ENCODE data around the gene SPG7.
A peak's percentile ranks its signal among the peaks of the same experiment; 100 is the strongest.
"Not testable (repeated sequence)": the region's sequence is repeated elsewhere in the genome, so short reads cannot be mapped to it uniquely, and the experiment has no call there.

The SPG7 gene

GRCh38 chr16:89570342-89570923, 62.2 kb downstream of the SPG7 start:
- intact Hi-C loops (cut with DNase I), result no loop called here
- no peak for DNase-seq

GRCh38 chr16:89570983-89571598, 62.9 kb downstream of the SPG7 start:
- DNase-seq; intact Hi-C loops (cut with DNase I): not testable (repeated sequence)

DNA sequence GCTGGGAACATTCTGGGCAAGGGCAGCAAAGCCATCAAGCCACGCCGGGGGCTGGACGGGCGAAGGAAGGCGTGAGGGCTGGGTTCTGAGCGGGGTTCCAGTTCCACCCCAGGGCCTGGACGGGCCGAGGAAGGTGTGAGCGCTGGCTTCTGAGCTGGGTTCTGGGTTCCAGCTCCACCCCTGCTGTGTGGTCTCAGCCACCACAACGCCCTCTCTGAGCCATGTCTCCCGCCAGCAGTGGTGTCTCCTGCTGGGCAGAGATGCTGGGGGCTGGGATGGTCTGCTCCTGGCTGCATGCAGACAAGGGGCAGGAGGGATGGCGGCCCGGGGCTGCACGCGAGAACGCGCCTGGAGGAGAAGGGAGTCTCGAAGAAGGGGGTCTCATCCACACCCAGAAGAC, 63.4 kb downstream of the SPG7 start:
- DNase-seq, result no peak

GRCh38 chr16:89572073-89572484, 63.9 kb downstream of the SPG7 start:
- intact Hi-C loops (cut with DNase I), result no loop called here
- DNase-seq, result no peak

More for the DNA sequence above, 63.4 kb downstream of the SPG7 start:
- intact Hi-C loops (cut with DNase I), result no loop called here

GRCh38 chr16:89572485-89573205, 64.4 kb downstream of the SPG7 start:
- no peak for DNase-seq
- intact Hi-C loops (cut with DNase I), result no loop called here

- DNase-seq, result no peak
- intact Hi-C loops (cut with DNase I), result no loop called here
Measured at GRCh38 chr16:89573826-89574680, 65.8 kb downstream of the SPG7 start.

- peak in 4 of 42 donors; percentile 25 to 66 (median 30) for DNase-seq
- intact Hi-C loops (cut with DNase I), result no loop called here
Measured at GRCh38 chr16:89574681-89575246, 66.6 kb downstream of the SPG7 start.

- DNase-seq, result no peak
- intact Hi-C loops (cut with DNase I), result no loop called here
Measured at GRCh38 chr16:89575247-89576152, 67.3 kb downstream of the SPG7 start, which contains the start of gene CPNE7. Gene CPNE7 (plus strand): TSS chr16:89575758. CDS start chr16:89575898, 140 bp downstream.

GRCh38 chr16:89576153-89577054, 68.2 kb downstream of the SPG7 start:
- no peak for DNase-seq
- intact Hi-C loops (cut with DNase I), result no loop called here

- DNase-seq, result no peak
- intact Hi-C loops (cut with DNase I), result no loop called here
Measured at GRCh38 chr16:89577055-89577759, 69.0 kb downstream of the SPG7 start.

- DNase-seq, result no peak
- intact Hi-C loops (cut with DNase I), result no loop called here
Measured at GRCh38 chr16:89579351-89579750, 71.1 kb downstream of the SPG7 start.

GRCh38 chr16:89581045-89581695, 73.0 kb downstream of the SPG7 start:
- intact Hi-C loops (cut with DNase I), result no loop called here
- DNase-seq, result no peak

DNA sequence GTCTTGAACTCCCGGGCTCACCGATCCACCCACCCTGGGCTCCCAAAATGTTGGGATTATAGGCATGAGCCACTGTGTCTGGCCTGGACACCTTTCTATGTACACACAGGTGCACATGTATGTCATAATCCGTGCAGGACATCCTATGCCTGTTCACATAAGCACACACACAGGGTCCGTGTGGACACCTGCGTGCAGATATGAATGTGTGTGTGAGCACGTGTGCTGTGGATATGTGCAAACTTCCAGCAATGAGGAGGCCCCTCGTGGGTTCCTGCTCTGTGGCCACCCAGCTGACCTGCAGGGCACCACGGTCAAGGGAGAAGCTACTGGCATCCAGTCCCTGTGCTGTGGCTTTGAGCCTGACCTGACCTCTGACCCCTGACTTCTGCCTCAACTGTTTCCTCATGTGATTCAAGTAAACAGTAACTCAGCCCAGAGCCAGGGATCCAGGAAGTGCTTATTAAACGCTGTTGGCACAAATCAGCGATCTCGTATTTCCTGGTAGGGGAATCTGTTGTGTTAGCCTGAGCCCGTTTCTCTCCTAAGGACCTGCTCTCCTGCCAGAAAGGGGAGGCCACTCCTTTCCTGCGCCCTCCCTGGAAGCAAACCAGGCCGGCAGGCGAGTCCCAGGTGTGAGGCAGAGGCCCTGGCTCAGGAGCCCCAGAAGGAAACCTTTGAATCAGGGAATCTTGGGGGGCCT, 73.8 kb downstream of the SPG7 start:
- intact Hi-C loops (cut with DNase I), result no loop called here
- DNase-seq, result no peak

- DNase-seq, result no peak
- intact Hi-C loops (cut with DNase I), result no loop called here
Measured at GRCh38 chr16:89582614-89583196, 74.5 kb downstream of the SPG7 start.
